Mucosa of gallbladder (tissue), 1 donor: Measurements from ENCODE around the gene ALG6. TPM values are rescaled to one million over a fixed set of nuclear protein-coding genes. Genes with fewer than 3 reads are reported as not detected.
"Not testable (repeated sequence)": the region's sequence is repeated elsewhere in the genome, so short reads cannot be mapped to it uniquely, and the experiment has no call there.

Source experiments
- DNase-seq: peaks from one replicate; pipeline ENCODE4 v3.0.0-alpha.2; 2020; ENCODE audit warnings: low spot score
- total RNA-seq: library from RNA; stranded (reverse); gene quantifications from one replicate; pipeline ENCODE4 v1.2.1, GENCODE V29; 2021
- donor health status: DM: no; HTN: no; CAD: no.

The ALG6 gene
- total RNA-seq, 1 donor from 2014 or later, result 12.5 TPM

- DNase-seq, result no peak
Measured at GRCh38 chr1:63328122-63328521, 39.3 kb upstream of the ALG6 start.

GRCh38 chr1:63328781-63329180 lies 38.6 kb upstream of the ALG6 start:
- DNase-seq, result no peak

- DNase-seq, result no peak
Measured at GRCh38 chr1:63329621-63330330, 37.7 kb upstream of the ALG6 start.

- no peak for DNase-seq
Measured at GRCh38 chr1:63330331-63330916, 37.0 kb upstream of the ALG6 start.

- DNase-seq, result no peak
Measured at GRCh38 chr1:63342402-63342801, 25.0 kb upstream of the ALG6 start.

GRCh38 chr1:63343922-63344321 lies 23.5 kb upstream of the ALG6 start:
- no peak for DNase-seq

GRCh38 chr1:63350320-63350719 lies 17.1 kb upstream of the ALG6 start:
- DNase-seq, result no peak

GRCh38 chr1:63352736-63353135 lies 14.7 kb upstream of the ALG6 start:
- no peak for DNase-seq

- not testable (repeated sequence) for DNase-seq
Measured at GRCh38 chr1:63356234-63356633, 11.2 kb upstream of the ALG6 start.

- DNase-seq, result no peak
Measured at GRCh38 chr1:63359561-63359960, 7.9 kb upstream of the ALG6 start.

- no peak for DNase-seq
Measured at GRCh38 chr1:63362073-63362472, 5.4 kb upstream of the ALG6 start.

- no peak for DNase-seq
Measured at GRCh38 chr1:63362578-63362977, 4.8 kb upstream of the ALG6 start.

- no peak for DNase-seq
Measured at GRCh38 chr1:63363014-63363413, 4.4 kb upstream of the ALG6 start.

- no peak for DNase-seq
Measured at GRCh38 chr1:63366908-63367214, 566 bp upstream of the ALG6 start.

GRCh38 chr1:63368131-63368530 lies 704 bp downstream of the ALG6 start:
- DNase-seq, result no peak

GRCh38 chr1:63379583-63379982 lies 12.2 kb downstream of the ALG6 start:
- no peak for DNase-seq

GRCh38 chr1:63381741-63382140 lies 14.3 kb downstream of the ALG6 start:
- no peak for DNase-seq

GRCh38 chr1:63401945-63402344 lies 34.5 kb downstream of the ALG6 start:
- no peak for DNase-seq

GRCh38 chr1:63403386-63403785 lies 36.0 kb downstream of the ALG6 start:
- no peak for DNase-seq

GRCh38 chr1:63405021-63405420 lies 37.6 kb downstream of the ALG6 start:
- DNase-seq, result no peak

GRCh38 chr1:63405987-63406386 lies 38.6 kb downstream of the ALG6 start:
- no peak for DNase-seq

- DNase-seq, result no peak
Measured at GRCh38 chr1:63407002-63407401, 39.6 kb downstream of the ALG6 start.

GRCh38 chr1:63408331-63408730 lies 40.9 kb downstream of the ALG6 start:
- no peak for DNase-seq

- DNase-seq, result no peak
Measured at GRCh38 chr1:63411066-63411465, 43.6 kb downstream of the ALG6 start.
